HL-60 (cell line): ENCODE results near the gene PRICKLE2.

ENCODE experiments used
- DNase-seq, 2 experiments: peaks; one replicate each; pipeline ENCODE4 v3.0.0-alpha.2; 2010 to 2020; ENCODE audit warnings: low read depth in 1 of 2, low spot score in 1 of 2
- H3K27ac ChIP-seq: fragments of 250-450 bp; sonication (Bioruptor Pico); replicated peaks from 2 replicates; pipeline ENCODE4 v1.5.1; 2020; ENCODE audit warnings: mild to moderate bottlenecking, moderate library complexity
- H3K27me3 ChIP-seq: fragments of 250-450 bp; sonication (Bioruptor Pico); 2 replicates; pipeline ENCODE4 v1.5.1; 2021; ENCODE audit warnings: mild to moderate bottlenecking, moderate library complexity; ENCODE audit not compliant: insufficient read depth, poor library complexity, severe bottlenecking
- H3K4me3 ChIP-seq: replicated peaks from 2 replicates; pipeline ENCODE4 v1.5.1; 2011; ENCODE audit warnings: mild to moderate bottlenecking, control low read depth, low read length; ENCODE audit not compliant: insufficient read depth
- GABPA ChIP-seq: IDR thresholded peaks from 2 replicates; pipeline ENCODE4 v1.6.1; 2012; ENCODE audit warnings: low read depth
- POLR2AphosphoS5 ChIP-seq: IDR thresholded peaks from 2 replicates; pipeline ENCODE4 v1.6.1; 2012; ENCODE audit warnings: low read depth
- SPI1 ChIP-seq: IDR thresholded peaks from 2 replicates; pipeline ENCODE4 v1.6.1; 2012; ENCODE audit warnings: low read depth, mild to moderate bottlenecking, borderline replicate concordance
- TF ChIP-seq, protein P1 (sequence below): IDR thresholded peaks from one replicate; pipeline ENCODE4 v1.5.1; 2011; ENCODE audit warnings: low read length, control low read depth, inconsistent platforms; ENCODE audit not compliant: insufficient read depth
- TF ChIP-seq, protein P2 (sequence below): IDR thresholded peaks from 2 replicates; pipeline ENCODE4 v1.6.1; 2012; ENCODE audit warnings: low read depth; ENCODE audit not compliant: insufficient replicate concordance

Gene PRICKLE2

DNA sequence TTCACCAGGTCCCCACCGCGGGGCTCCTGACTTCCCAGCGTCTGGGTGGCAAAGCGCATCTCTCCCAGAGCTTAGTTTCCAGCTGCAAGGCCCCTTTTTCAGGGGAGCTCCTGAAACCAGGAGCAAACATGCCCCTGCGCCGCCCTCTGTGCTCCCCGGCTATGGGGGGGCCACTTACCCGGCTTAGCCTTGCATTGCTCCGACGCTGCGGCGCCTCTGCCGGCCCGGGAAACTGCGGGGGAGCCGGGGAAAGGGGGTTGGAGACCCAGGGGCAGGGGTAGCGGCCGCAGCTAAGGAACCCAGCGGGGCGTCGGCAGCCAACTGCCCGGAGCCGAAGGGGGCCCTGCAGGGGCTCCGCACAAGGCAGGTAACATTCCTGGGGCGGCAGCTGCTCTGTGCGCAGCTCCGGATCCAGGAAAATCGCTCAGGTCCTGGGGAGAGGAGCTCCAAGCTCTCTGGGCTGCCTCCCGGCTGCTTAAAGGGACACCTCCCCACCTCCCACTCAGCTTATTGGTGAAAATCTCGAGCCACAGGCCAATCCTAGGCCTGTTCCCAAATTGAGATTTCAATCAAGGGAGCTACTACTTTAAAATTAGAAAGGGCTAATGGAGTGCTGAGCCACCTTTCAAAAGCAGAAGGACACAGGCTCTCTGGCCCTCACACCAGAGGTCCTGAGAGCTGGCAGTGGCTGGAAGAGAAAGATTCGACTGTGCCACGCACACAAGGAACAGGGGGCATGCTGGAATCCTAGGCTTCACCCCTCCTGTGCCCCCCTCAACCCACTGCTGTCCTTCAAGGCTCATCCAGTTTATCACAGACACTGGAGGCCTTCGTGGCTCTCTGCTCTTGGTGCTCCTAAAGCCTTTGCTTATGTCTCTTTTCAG, 42.7 kb upstream of the PRICKLE2 start:
- no peak for DNase-seq
- Histone ChIP-seq H3K27ac (no peak overlapping the region), H3K4me3 (no peak overlapping the region)

DNA sequence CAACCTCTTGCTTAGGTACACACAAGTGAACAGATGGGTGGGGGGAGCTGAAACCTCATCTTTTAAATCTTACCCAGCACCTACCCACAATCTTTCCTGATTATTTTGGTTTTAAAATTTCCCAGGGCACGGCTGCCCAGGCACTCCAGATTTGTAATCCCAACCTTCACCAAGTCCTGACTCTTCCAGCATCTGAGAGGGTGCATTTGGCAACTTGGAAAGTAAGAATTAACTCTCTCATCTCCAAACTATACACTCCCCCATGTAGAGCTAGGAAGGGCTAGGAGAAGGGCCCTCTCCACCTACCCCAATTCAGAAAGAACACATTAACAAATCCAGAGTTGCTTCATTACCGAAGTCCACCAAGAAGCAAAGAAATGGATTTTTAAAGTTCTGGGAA, 41.7 kb upstream of the PRICKLE2 start:
- Histone ChIP-seq H3K27me3 (peaks cover 2% of the 10 kb centered on the region), H3K27ac (no peak overlapping the region), H3K4me3 (no peak overlapping the region)
- DNase-seq, result no peak
- TF ChIP-seq POLR2AphosphoS5 (no peak), SPI1 (no peak), GABPA (no peak)
- TF ChIP-seq, protein P1, sequence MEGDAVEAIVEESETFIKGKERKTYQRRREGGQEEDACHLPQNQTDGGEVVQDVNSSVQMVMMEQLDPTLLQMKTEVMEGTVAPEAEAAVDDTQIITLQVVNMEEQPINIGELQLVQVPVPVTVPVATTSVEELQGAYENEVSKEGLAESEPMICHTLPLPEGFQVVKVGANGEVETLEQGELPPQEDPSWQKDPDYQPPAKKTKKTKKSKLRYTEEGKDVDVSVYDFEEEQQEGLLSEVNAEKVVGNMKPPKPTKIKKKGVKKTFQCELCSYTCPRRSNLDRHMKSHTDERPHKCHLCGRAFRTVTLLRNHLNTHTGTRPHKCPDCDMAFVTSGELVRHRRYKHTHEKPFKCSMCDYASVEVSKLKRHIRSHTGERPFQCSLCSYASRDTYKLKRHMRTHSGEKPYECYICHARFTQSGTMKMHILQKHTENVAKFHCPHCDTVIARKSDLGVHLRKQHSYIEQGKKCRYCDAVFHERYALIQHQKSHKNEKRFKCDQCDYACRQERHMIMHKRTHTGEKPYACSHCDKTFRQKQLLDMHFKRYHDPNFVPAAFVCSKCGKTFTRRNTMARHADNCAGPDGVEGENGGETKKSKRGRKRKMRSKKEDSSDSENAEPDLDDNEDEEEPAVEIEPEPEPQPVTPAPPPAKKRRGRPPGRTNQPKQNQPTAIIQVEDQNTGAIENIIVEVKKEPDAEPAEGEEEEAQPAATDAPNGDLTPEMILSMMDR, result no peak
- TF ChIP-seq, protein P2, sequence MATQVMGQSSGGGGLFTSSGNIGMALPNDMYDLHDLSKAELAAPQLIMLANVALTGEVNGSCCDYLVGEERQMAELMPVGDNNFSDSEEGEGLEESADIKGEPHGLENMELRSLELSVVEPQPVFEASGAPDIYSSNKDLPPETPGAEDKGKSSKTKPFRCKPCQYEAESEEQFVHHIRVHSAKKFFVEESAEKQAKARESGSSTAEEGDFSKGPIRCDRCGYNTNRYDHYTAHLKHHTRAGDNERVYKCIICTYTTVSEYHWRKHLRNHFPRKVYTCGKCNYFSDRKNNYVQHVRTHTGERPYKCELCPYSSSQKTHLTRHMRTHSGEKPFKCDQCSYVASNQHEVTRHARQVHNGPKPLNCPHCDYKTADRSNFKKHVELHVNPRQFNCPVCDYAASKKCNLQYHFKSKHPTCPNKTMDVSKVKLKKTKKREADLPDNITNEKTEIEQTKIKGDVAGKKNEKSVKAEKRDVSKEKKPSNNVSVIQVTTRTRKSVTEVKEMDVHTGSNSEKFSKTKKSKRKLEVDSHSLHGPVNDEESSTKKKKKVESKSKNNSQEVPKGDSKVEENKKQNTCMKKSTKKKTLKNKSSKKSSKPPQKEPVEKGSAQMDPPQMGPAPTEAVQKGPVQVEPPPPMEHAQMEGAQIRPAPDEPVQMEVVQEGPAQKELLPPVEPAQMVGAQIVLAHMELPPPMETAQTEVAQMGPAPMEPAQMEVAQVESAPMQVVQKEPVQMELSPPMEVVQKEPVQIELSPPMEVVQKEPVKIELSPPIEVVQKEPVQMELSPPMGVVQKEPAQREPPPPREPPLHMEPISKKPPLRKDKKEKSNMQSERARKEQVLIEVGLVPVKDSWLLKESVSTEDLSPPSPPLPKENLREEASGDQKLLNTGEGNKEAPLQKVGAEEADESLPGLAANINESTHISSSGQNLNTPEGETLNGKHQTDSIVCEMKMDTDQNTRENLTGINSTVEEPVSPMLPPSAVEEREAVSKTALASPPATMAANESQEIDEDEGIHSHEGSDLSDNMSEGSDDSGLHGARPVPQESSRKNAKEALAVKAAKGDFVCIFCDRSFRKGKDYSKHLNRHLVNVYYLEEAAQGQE, result no peak

More for the DNA sequence above, 42.7 kb upstream of the PRICKLE2 start:
- TF ChIP-seq SPI1, result no peak
- TF ChIP-seq, protein P1, result no peak
- no peak for TF ChIP-seq GABPA
- no peak for TF ChIP-seq POLR2AphosphoS5
- H3K27me3 ChIP-seq, result peaks cover 2% of the 10 kb centered on the region

DNA sequence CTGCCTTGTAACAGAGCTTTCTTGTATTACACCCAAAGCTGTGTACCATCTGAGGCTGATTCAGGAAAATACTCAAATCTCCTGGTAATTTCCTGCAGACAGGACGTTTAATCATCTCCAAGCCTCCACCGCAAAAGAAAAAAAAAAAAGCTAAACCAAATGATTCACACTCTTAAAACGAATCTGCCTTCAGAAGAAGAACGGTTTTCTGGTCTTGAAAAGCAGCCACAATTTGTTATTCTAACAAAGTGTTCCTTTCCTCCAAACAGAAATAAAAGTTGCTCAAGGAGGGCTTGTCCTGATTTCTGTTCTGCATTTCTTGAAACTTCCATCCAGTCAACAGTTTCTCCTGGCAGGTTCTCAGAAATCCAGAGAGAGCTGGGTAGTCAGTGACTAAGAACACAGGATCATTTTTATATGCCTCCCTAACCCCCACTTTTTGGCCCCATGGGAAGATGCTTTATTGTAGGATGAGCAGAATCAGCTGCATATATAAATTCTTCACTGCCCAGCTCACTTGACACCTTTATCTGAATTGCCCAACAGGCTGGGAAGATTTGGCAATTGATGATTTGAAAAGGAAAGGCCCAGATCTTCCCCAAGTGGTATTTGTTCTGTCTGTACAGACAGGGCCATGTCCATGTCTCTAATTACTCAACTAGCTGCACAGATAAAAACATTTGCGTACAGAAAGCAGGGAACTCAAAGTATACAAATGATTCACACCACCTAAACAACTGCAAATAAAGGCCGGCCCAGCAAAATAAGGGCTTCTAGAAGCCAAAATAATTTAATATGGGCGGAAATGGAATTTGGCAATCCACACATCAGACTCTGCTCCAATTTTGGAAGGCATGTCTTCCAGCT, 41.0 kb upstream of the PRICKLE2 start:
- DNase-seq, result no peak
- H3K27me3 ChIP-seq, result peaks cover 2% of the 10 kb centered on the region
- no peak overlapping the region for H3K4me3 ChIP-seq
- no peak overlapping the region for H3K27ac ChIP-seq
- TF ChIP-seq, protein P2, result no peak
- TF ChIP-seq SPI1 (no peak), GABPA (no peak), POLR2AphosphoS5 (no peak)
- TF ChIP-seq, protein P1, result no peak
